Measurements from ENCODE around the gene HIGD2A. TPM values are rescaled to one million over a fixed set of nuclear protein-coding genes. Genes with fewer than 3 reads are reported as not detected.

The HIGD2A gene
- total RNA-seq, 6 experiments from 2014 or later: 90.4 to 109 (median 105) TPM

DNA sequence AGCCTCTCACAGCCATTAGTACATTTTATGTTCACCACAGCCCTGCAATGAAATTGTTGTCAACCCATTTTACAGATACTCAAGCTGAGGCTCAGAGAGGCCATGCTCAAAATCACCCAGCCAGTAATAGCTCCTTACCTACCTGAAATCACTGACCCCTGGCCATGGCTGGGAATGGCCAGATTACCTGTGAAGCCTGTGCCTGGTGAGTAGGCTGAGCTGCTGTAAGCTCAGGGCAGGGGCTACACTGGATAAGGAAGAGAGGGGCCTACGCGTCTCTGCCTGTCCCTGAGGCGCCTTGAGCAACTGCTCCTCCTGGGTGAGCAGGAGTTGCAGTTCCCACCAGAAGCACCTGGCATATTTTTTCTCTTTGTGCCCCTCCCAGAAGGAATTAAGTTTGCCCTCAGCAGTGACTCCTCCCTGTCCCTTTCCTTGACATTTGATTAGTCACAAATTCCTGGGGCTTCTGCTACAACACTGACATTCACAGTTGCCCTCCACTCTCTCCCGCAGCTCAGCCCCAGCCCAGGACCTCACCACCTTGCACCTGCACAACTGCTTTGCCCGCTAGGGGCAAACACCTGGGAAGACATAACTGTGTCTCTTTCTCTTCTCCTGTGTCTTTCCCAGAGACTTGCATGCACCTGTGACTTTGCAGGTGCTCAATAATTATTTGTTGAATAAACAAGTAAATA lies 22.1 kb downstream of the HIGD2A start:
- Mint-ChIP-seq H3K4me1 (ENCODE audit: low read depth) (peaks cover 51% of the 10 kb centered on the region), H3K36me3 (ENCODE audit: low read depth) (peaks cover 28% of the 10 kb centered on the region), H3K27me3 (ENCODE audit: insufficient read depth) (no peaks in the 10 kb centered on the region; the same call in none of the 2 replicates), H3K4me3 (no peak overlapping the region), H3K27ac (no peak overlapping the region), H3K9me3 (no peaks in the 10 kb centered on the region)
- TF ChIP-seq, protein P1, sequence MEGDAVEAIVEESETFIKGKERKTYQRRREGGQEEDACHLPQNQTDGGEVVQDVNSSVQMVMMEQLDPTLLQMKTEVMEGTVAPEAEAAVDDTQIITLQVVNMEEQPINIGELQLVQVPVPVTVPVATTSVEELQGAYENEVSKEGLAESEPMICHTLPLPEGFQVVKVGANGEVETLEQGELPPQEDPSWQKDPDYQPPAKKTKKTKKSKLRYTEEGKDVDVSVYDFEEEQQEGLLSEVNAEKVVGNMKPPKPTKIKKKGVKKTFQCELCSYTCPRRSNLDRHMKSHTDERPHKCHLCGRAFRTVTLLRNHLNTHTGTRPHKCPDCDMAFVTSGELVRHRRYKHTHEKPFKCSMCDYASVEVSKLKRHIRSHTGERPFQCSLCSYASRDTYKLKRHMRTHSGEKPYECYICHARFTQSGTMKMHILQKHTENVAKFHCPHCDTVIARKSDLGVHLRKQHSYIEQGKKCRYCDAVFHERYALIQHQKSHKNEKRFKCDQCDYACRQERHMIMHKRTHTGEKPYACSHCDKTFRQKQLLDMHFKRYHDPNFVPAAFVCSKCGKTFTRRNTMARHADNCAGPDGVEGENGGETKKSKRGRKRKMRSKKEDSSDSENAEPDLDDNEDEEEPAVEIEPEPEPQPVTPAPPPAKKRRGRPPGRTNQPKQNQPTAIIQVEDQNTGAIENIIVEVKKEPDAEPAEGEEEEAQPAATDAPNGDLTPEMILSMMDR (IDR thresholded peaks at IDR 0.05): no peak
- no peak for DNase-seq

GRCh38 chr5:176412517-176413254 lies 24.1 kb downstream of the HIGD2A start:
- TF ChIP-seq, protein P1 (IDR thresholded peaks at IDR 0.05): no peak
- Mint-ChIP-seq H3K27me3 (ENCODE audit: insufficient read depth) (no peaks in the 10 kb centered on the region; the same call in none of the 2 replicates), H3K36me3 (ENCODE audit: low read depth) (peaks cover 21% of the 10 kb centered on the region), H3K27ac (peak overlapping the region; percentile 75), H3K4me3 (peak overlapping the region; percentile 94), H3K9me3 (no peaks in the 10 kb centered on the region), H3K4me1 (ENCODE audit: low read depth) (peaks cover 59% of the 10 kb centered on the region)
- DNase-seq: no peak

- H3K27ac Mint-ChIP-seq: peak overlapping the region; percentile 75
- H3K36me3 Mint-ChIP-seq (ENCODE audit: low read depth): peaks cover 21% of the 10 kb centered on the region
- H3K27me3 Mint-ChIP-seq (ENCODE audit: insufficient read depth): peaks cover 1% of the 10 kb centered on the region
- peak overlapping the region; percentile 94 for H3K4me3 Mint-ChIP-seq
- DNase-seq: peak; percentile 33
- H3K9me3 Mint-ChIP-seq: no peaks in the 10 kb centered on the region
- TF ChIP-seq, protein P1 (IDR thresholded peaks at IDR 0.05): no peak
- peaks cover 59% of the 10 kb centered on the region for H3K4me1 Mint-ChIP-seq (ENCODE audit: low read depth)
These were observed 24.7 kb downstream of the HIGD2A start for GRCh38 chr5:176413255-176413565.

- H3K27me3 Mint-ChIP-seq (ENCODE audit: insufficient read depth): peaks cover 1% of the 10 kb centered on the region
These were observed 25.2 kb downstream of the HIGD2A start for GRCh38 chr5:176413709-176414191.

GRCh38 chr5:176414704-176415103 lies 26.2 kb downstream of the HIGD2A start:
- peak overlapping the region; percentile 84 for H3K27ac Mint-ChIP-seq
- peaks cover 6% of the 10 kb centered on the region for H3K27me3 Mint-ChIP-seq (ENCODE audit: insufficient read depth)
- peaks cover 59% of the 10 kb centered on the region for H3K4me1 Mint-ChIP-seq (ENCODE audit: low read depth)
- peaks cover 20% of the 10 kb centered on the region for H3K36me3 Mint-ChIP-seq (ENCODE audit: low read depth)
- TF ChIP-seq, protein P1 (IDR thresholded peaks at IDR 0.05): no peak
- no peaks in the 10 kb centered on the region for H3K9me3 Mint-ChIP-seq
- no peak for DNase-seq
- H3K4me3 Mint-ChIP-seq: peak overlapping the region; percentile 94

More at GRCh38 chr5:176413709-176414191, 25.2 kb downstream of the HIGD2A start:
- no peak for DNase-seq
- no peaks in the 10 kb centered on the region for H3K9me3 Mint-ChIP-seq
- H3K4me1 Mint-ChIP-seq (ENCODE audit: low read depth): peaks cover 59% of the 10 kb centered on the region
- H3K27ac Mint-ChIP-seq: peak overlapping the region; percentile 75
- H3K36me3 Mint-ChIP-seq (ENCODE audit: low read depth): peaks cover 21% of the 10 kb centered on the region
- TF ChIP-seq, protein P1 (IDR thresholded peaks at IDR 0.05): no peak
- H3K4me3 Mint-ChIP-seq: peak overlapping the region; percentile 94
